ENCODE results near the gene ERP27. TPM values are rescaled to one million over a fixed set of nuclear protein-coding genes. Genes with fewer than 3 reads are reported as not detected.

ERP27 gene
- total RNA-seq, 1 experiment from 2014 or later, result not detected

DNA sequence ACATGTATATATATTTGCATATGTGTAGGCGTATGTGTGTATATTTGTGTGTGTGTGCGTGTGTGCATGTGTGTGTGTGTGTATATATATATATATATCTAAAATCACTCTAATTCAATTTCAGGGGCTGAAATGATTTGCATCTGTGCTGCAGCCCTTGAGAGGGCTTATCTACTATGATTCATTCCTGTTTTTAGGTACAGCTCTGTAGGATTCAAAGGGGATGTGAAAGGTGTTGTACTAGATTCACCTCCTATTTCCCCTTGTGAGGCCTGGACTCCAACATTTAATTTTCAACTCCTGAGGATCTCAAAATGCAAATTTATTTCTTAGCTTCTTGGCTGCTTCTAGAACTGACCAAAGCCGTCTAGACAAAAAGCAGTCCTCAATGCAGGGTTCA, 11.1 kb downstream of the ERP27 start:
- Histone ChIP-seq H3K9me3 (no peaks in the 10 kb centered on the region), H3K4me3 (no peak overlapping the region), H3K36me3 (no peaks in the 10 kb centered on the region), H3K27me3 (peaks cover 3% of the 10 kb centered on the region; the same call in 1 of the 2 replicates)
- DNase-seq, result no peak

DNA sequence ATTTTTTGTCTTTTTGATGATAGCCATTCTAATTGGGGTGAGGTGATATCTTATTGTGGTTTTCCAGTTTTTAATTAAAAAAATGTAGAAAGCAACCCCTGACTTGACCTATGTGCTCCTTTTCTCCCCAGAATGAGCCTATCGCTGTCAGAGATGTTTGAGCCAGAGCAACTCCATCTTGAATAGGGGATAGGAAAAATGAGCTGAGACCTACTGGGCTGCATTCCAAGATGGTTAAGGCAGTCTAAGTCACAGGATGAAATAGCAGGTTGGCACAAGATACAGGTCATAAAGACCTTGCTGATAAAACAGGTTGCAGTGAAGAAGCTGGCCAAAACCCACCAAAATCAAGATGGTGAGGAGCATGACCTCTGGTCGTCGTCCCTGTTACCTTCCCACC, 13.8 kb downstream of the ERP27 start:
- Histone ChIP-seq H3K27me3 (peaks cover 3% of the 10 kb centered on the region; the same call in 1 of the 2 replicates), H3K36me3 (no peaks in the 10 kb centered on the region), H3K9me3 (no peaks in the 10 kb centered on the region), H3K4me3 (no peak overlapping the region)
- DNase-seq, result no peak

DNA sequence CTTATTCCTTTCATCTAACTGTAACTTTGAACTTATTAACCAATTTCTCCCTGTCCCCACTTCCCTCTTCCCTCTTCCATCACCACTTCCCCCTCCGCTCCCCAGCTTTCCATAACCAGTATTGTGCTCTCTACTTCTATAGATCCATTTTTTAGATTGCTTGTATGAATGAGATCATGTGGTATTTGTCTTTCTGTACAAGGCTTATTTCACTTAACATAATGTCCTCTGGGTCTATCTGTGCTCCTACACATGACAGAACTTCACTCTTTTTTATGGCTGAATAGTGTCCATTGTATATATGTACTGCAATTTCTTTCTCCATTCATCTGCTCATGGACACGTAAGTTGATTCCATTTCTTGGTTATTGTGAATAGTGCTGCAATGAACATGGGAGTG, 14.4 kb downstream of the ERP27 start:
- no peaks in the 10 kb centered on the region for H3K36me3 ChIP-seq

DNA sequence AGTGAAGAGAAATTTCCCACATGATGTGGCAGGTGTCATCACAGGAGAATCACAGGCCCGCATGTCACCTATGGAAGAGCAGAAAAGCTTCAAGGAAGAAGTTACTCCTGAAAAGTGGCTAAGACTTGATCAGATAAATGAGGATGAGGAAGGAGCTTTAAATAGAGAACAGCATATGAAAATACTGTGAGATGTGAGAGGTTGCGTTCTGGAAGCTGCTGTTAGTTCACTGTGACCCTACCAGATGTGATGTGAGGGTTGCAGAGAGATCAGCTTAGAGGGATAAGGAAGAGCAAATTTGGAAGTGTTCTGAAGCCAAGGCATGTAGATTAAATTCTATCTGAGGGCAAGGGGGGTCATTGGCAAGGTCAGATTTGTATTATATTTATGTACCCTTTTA, 17.1 kb downstream of the ERP27 start:
- Histone ChIP-seq H3K27me3 (no peaks in the 10 kb centered on the region), H3K36me3 (no peaks in the 10 kb centered on the region), H3K4me3 (no peak overlapping the region), H3K9me3 (no peaks in the 10 kb centered on the region)
- DNase-seq, result no peak

More for the DNA sequence above, 14.4 kb downstream of the ERP27 start:
- H3K27me3 ChIP-seq, result peaks cover 3% of the 10 kb centered on the region; the same call in 1 of the 2 replicates
- no peak for DNase-seq
- no peaks in the 10 kb centered on the region for H3K9me3 ChIP-seq
- no peak overlapping the region for H3K4me3 ChIP-seq

DNA sequence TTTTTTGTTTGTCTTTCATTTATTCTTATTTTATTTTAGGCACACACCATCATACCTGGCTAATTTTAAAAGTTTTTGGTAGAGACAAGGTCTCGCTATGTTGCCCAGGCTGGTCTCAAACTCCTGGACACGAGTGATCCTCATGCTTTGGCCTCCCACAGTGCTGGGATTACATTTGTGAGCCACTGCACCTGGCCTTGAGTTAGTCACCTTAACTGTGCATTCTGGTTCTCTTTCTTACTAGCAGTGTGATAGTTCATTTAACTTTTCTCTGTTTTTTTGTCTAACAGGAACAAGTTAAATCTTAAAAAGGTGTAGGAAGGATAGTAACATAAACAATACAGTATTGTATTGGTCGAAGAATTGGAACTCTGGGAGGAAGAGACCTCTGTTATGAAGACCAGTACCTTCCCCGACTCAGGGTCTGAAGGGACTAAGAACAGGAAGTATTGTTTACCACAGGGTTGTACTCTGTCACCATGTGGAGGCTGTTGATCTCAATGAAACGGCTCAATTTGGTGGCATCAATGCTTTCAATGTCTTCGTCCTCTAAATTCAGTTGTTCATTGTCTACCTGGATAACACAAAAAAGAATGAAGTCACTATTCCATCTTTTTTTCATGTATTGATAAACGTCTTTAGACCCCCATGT, 17.7 kb downstream of the ERP27 start:
- H3K4me3 ChIP-seq, result no peak overlapping the region
- H3K27me3 ChIP-seq, result no peaks in the 10 kb centered on the region
- no peaks in the 10 kb centered on the region for H3K9me3 ChIP-seq
- H3K36me3 ChIP-seq, result no peaks in the 10 kb centered on the region
- DNase-seq, result no peak

DNA sequence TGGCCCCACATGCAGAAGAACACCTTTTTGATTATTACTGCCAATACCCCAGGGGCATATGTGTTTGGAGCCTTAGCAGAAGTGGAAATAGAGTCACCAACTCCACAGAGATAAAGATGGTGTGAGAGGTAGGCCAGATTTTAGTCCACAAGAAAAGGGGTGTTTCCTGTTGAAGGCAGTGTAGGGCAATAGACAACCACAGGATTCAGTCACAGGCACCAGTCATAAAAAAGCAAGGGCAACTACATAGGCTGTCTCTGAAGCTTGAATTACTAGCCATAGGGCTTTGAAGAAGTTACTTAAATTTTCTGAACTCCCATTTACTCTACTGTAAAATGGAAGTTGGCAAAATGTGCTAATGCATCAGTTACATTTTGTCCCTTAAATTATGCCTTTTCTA, 18.9 kb downstream of the ERP27 start:
- no peak overlapping the region for H3K4me3 ChIP-seq
- DNase-seq, result no peak
- H3K36me3 ChIP-seq, result no peaks in the 10 kb centered on the region
- no peaks in the 10 kb centered on the region for H3K27me3 ChIP-seq
- no peaks in the 10 kb centered on the region for H3K9me3 ChIP-seq

DNA sequence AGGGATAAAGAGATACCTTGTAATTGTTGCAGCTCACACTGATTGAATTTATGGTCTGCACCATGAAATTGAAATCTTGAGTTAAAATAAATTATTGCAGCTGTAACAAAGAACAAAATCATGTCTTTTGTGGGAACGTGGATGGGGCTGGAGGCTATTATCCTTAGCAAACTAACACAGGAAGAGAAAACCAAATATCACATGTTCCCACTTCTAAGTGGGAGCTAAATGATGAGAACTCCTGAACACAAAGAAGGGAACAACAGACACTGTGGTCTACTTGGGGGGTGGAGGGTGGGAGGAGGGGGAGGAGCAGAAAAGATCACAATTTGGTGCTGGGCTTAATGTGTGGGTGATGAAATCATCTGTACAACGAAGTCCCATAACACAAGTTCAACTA, 22.6 kb downstream of the ERP27 start:
- no peaks in the 10 kb centered on the region for H3K9me3 ChIP-seq
- no peaks in the 10 kb centered on the region for H3K27me3 ChIP-seq
- no peak for DNase-seq
- no peak overlapping the region for H3K4me3 ChIP-seq
- no peaks in the 10 kb centered on the region for H3K36me3 ChIP-seq

DNA sequence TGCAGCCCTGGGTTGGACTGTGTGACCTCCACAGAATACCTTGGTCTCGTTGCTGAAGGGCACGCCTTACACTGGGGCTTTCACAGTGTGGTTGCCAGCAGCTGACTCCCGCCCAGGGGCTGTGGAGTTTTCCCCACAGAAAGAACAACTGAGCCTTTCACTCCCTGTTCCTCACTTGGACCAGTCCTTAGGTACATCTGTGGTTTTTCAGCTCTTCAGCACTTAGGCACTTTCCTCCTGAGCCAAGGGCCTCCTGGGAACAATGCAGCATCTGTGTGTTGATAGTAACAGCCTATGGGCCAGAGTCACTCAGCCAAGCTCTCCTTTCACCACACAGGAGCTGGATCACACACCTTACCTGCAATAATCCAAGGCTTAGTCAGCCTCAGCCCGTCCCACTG, 25.0 kb downstream of the ERP27 start:
- H3K27me3 ChIP-seq, result no peaks in the 10 kb centered on the region
- H3K9me3 ChIP-seq, result no peaks in the 10 kb centered on the region
- no peak for DNase-seq
- no peak overlapping the region for H3K4me3 ChIP-seq
- no peaks in the 10 kb centered on the region for H3K36me3 ChIP-seq

DNA sequence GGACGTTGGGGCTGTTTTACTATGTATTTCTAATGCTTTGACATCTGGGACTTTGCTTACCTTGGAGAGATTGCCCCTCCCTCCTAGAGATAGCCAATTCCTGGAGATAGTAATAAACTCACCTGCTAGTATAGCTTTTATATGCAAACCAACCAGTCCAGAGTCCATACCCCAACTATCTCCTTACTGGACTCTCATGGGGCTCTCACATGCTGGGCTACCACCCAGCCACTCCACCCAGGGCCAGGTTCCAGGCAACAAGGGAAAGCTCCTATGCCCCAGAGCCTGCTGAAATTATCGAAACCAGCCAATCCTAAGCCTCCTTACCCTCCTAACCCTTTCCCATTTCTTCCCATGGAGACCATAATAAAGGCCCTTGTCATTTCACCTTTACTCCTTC, 27.2 kb downstream of the ERP27 start:
- no peak for DNase-seq
- Histone ChIP-seq H3K4me3 (no peak overlapping the region), H3K36me3 (no peaks in the 10 kb centered on the region), H3K9me3 (no peaks in the 10 kb centered on the region), H3K27me3 (no peaks in the 10 kb centered on the region)

DNA sequence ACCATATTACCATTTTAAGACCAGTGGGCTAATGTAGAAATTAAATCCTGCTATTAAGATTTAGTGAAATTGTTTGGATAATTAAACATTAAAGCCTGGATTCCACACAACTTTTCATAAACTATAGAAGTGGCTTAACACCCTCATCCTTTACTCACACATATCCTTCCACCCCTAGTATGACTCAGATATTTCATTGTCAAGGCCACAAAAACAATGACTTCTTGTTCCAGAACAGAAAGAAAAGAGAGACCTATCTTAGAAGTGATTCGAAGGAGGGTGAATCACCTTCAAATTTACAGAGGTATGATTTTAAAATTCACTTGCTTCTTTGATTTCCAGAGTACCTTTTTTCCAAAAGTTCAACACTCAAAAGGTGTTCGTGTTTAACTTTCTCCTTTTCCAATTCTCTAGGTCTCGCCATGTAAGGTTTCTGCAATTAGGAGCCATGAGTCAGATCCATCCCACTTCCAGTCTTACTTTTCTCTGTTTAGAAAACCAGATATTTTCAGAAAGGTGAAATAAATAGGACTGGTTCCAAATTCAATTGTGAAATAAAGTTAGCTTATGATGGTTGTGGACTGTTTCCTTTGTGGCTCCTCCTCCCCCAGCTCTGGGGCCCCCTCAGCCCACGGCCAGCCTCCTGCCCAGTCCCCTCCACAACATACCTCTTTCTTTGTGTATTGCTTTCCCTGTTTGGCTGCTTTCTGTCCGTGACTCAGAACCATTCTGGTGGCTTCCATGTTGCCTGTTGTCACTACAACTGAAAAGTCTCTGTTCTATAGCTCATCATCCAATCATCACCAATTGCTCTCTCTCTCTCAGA, 28.0 kb downstream of the ERP27 start:
- Histone ChIP-seq H3K9me3 (no peaks in the 10 kb centered on the region), H3K27me3 (no peaks in the 10 kb centered on the region), H3K36me3 (no peaks in the 10 kb centered on the region), H3K4me3 (no peak overlapping the region)
- DNase-seq, result no peak

DNA sequence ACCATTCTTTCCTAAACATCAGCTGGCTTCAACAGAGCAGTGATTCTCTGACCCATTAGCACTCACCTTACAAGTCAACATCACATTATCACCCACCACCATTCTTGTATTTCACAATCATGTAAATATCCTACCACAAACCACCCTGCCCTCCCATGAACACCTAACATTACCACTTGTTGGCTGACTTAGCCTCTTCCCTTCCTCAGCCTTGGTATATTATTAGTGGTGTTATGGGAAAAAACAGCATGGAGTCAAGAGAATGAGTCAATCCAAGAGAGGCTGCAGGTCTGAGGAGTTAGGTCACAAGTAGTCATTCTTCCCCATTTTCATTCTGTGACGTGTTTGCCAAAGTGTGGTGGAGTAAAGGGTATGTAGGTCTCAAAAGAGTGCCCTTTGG, 30.4 kb downstream of the ERP27 start:
- H3K36me3 ChIP-seq, result no peaks in the 10 kb centered on the region
- no peak overlapping the region for H3K4me3 ChIP-seq
- H3K27me3 ChIP-seq, result no peaks in the 10 kb centered on the region
- H3K9me3 ChIP-seq, result no peaks in the 10 kb centered on the region
- no peak for DNase-seq

DNA sequence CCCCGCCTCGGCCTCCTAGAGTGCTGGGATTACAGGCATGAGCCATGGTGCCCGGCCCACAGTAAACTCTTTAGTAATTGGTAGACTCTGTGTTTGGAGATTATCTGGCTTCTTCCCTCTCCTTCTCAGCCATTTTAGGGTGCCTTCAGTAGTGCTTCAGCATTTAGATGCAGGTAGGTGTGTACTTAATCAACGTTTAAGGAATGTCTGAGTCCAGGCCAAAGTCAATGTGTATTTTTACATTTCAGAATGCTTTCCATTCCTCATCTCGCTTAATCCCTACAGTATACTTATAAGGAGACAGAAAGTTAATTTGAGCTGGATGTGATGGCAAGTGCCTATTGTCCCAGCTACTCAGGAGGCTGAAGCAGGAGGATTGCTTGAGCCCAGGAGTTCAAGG, 32.2 kb downstream of the ERP27 start:
- no peaks in the 10 kb centered on the region for H3K27me3 ChIP-seq
- no peaks in the 10 kb centered on the region for H3K9me3 ChIP-seq
- no peaks in the 10 kb centered on the region for H3K36me3 ChIP-seq
- no peak overlapping the region for H3K4me3 ChIP-seq
- no peak for DNase-seq

DNA sequence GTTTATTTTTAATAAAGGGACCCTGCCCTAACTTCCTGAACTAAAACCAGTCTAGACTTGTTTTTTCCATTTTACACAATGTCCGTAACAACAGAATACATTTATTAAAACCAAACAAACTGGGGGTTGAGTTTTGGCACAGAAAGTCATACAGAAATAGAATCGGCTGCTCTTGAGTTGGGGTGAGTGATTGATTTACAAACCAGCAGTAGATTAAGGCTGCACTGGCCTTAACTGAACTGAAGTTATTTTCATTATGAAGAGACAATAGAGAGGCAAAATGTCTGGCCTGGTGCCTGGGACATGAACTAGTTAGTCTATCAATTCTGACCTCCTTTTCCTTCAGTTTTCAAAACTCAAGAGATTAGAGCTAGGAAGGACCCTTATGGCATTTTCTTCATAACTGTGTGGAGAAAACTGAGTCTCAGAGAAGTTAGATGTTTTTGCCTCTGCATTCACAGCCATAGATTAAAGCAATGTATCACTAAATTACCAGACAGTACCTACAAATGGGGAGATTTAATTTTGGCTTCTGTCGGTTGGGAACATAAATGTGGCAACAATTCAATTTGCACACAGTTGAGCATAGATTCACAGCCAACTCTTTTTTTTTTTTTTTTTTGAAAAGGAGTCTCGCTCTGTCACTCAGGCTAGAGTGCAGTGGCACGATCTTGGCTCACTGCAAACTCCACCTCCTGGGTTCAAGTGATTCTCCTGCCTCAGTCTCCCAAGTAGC, 32.9 kb downstream of the ERP27 start:
- no peaks in the 10 kb centered on the region for H3K27me3 ChIP-seq
- DNase-seq, result no peak
- H3K9me3 ChIP-seq, result no peaks in the 10 kb centered on the region
- H3K36me3 ChIP-seq, result no peaks in the 10 kb centered on the region
- no peak overlapping the region for H3K4me3 ChIP-seq

DNA sequence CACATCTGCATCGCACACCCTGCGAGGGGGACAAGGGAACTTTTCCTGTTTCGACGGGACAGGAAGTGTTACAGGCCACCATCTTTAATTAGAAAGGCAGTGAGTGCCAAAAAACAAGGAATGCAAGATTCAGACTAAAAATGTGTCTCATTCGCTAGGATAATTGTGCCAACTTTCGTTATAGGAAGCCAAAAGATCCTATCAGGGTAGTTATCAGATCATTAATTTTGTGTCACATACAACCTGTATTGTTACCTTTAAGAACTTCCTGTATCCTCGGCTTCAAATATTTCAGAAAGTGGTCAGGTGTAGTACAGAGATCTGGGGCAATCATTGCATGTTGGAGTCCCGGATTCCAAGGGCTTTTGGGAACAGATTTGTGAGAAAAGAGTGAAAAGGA, 33.5 kb downstream of the ERP27 start:
- no peaks in the 10 kb centered on the region for H3K9me3 ChIP-seq
- no peak overlapping the region for H3K4me3 ChIP-seq
- H3K27me3 ChIP-seq, result no peaks in the 10 kb centered on the region
- H3K36me3 ChIP-seq, result no peaks in the 10 kb centered on the region
- no peak for DNase-seq

DNA sequence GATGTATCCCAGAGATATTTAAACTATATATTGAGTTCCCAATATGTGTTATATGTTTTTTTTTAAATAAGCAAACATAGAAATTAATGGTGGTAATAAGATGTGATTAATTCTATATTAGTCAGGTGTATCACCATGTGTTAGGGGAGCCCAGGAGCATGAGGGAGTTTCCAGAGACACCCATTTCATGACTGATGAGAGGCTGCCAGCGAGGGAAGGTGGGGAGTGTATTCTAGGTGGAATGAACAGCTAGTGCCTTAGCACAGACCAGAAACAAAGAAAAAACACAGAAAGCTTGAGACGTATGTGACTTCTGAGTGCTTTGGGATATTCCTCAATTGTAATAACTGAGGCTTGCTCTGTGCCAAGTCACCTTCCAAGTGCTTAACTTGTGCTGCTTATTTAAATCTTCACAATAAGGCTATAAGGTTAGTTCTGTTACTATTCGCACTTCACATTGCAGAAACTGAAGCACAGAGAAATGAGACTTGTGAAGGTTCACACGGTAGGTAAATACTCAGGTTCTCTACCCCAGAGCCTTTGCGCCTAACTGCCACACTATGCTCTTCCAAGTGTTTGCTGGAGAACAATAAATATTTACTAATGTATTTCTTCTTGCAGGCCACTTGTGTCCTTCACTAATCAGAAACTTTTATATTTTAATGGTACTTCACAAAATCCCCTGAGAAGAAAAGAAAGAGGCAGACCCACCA, 34.8 kb downstream of the ERP27 start:
- Histone ChIP-seq H3K4me3 (no peak overlapping the region), H3K9me3 (no peaks in the 10 kb centered on the region), H3K36me3 (no peaks in the 10 kb centered on the region), H3K27me3 (no peaks in the 10 kb centered on the region)
- no peak for DNase-seq

DNA sequence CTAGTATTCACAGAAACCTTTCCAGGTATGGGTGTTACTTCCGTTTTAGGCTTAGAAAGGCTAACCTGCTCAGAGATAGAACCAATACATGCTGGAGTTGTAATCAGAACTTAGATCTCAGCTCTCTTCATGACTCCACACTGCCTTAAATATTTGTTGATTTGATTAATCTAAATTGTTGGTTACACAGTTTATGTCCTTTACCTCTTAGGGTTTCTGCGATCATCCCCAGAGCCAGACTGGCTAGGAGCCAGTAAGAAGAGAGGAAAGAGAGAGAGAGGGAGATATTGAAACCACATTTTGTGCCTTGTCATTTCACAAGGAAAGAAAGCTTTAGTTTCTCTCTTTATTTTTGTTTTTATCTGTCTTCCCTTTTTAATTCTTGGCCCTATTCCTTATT, 35.9 kb downstream of the ERP27 start:
- Histone ChIP-seq H3K36me3 (no peaks in the 10 kb centered on the region), H3K27me3 (no peaks in the 10 kb centered on the region), H3K9me3 (no peaks in the 10 kb centered on the region), H3K4me3 (no peak overlapping the region)
- DNase-seq, result no peak

DNA sequence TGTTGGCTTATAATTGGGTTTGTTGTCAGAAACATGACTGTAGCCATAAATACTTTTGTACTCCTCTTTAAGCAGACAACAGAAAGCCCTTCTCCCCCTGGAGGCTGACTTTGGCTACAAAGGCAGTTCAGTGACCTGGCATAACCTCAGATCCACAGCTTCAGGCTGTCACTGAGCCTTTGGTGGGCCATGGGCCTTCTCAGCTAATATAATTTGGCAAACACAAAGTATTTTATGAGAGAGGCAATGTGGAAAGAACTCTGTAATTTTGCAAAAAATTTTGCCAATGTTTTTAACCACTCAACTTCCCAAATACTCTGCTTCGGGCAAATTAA, 37.1 kb downstream of the ERP27 start:
- Histone ChIP-seq H3K36me3 (no peaks in the 10 kb centered on the region), H3K27me3 (no peaks in the 10 kb centered on the region), H3K9me3 (no peaks in the 10 kb centered on the region), H3K4me3 (no peak overlapping the region)
- no peak for DNase-seq

Measured in MG63 (cell line).